ENCODE measurements around the gene IL1RAPL1. TPM values are rescaled to one million over a fixed set of nuclear protein-coding genes. Genes with fewer than 3 reads are reported as not detected.
"Not testable (repeated sequence)": the region's sequence is repeated elsewhere in the genome, so short reads cannot be mapped to it uniquely, and the experiment has no call there.

The IL1RAPL1 gene
- total and polyA plus RNA-seq, 9 donors: 0.39 to 2.3 (median 1.2) TPM

DNA sequence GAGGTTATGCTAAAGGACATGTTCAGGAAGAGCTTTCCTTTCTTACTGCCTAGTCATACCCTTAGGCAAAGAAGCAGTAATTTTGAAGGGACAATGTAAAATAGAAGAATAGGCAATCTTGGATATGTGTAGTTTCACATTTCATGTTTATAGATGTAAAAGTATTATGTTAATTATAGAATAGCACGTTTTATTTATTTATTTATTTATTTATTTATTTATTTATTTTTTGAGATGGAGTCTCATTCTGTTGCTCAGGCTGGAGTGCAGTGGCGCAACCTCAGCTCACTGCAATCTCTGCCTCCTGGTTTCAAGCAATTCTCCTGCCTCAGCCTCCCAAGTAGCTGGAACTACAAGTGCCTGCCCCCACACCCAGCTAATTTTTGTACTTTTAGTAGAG, 535.6 kb downstream of the IL1RAPL1 start:
- WGBS (ENCODE audit: insufficient coverage): no CpG with 5 or more reads among the region's 2 CpGs
- not testable (repeated sequence) for DNase-seq; H3K4me1 ChIP-seq (ENCODE audit: control insufficient read depth, insufficient read depth, low read length); H3K4me3 ChIP-seq (ENCODE audit: low read length); H3K27ac ChIP-seq (ENCODE audit: low read length); H3K36me3 ChIP-seq (ENCODE audit: control insufficient read depth, insufficient read depth, low read length); H3K9me3 ChIP-seq (replicated peaks; ENCODE audit: control insufficient read depth, low read depth, low read length); H3K27me3 ChIP-seq (ENCODE audit: control insufficient read depth, insufficient read depth, low read length)

DNA sequence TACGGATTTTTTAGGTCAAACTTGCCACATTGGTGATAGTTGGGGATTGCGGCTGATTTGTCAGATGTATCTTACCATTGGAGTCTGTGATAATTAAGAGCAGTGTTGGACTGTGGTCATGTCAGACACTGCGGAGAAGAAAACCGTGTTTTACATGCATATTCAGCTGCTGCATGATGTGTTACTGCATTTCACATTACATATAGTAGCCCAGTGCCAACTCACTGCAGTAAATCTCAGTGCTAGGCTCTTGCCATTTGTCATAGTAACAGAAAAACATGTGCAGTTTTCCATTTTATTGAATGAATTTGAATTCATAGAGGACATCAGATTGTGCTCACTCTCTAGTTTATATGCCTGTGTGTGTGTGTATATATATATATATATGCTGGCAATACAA, 543.7 kb downstream of the IL1RAPL1 start:
- DNase-seq: no peak
- H3K4me1 ChIP-seq (ENCODE audit: control insufficient read depth, insufficient read depth, low read length): no peaks in the 10 kb centered on the region
- no peak overlapping the region for H3K4me3 ChIP-seq (ENCODE audit: low read length)
- no CpG with 5 or more reads among the region's 4 CpGs for WGBS (ENCODE audit: insufficient coverage)
- no peaks in the 10 kb centered on the region for H3K36me3 ChIP-seq (ENCODE audit: control insufficient read depth, insufficient read depth, low read length)
- no peaks in the 10 kb centered on the region for H3K27me3 ChIP-seq (ENCODE audit: control insufficient read depth, insufficient read depth, low read length)
- H3K27ac ChIP-seq (ENCODE audit: low read length): no peak overlapping the region
- H3K9me3 ChIP-seq (replicated peaks; ENCODE audit: control insufficient read depth, low read depth, low read length): no peaks in the 10 kb centered on the region

DNA sequence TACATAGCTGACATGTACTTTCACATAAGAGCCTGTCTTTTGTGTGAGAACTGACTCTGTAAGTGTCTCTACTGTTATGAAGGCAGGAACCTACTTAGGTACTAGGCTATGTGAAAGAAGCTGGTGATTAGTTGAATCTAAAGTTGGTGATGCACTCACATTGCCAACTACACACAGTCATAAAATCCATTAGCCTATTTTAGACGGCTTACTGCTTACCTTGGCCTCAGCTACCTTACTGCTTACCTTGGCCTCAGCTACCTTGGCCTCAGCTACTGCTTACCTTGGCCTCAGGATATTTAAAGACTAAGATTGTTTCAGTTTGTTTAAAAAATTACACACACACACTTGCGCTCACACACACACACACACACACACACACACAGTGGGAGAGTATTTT, 549.7 kb downstream of the IL1RAPL1 start:
- Histone ChIP-seq H3K27ac (ENCODE audit: low read length) (no peak overlapping the region), H3K9me3 (replicated peaks; ENCODE audit: control insufficient read depth, low read depth, low read length) (no peaks in the 10 kb centered on the region), H3K36me3 (ENCODE audit: control insufficient read depth, insufficient read depth, low read length) (no peaks in the 10 kb centered on the region), H3K4me1 (ENCODE audit: control insufficient read depth, insufficient read depth, low read length) (no peaks in the 10 kb centered on the region), H3K4me3 (ENCODE audit: low read length) (no peak overlapping the region), H3K27me3 (ENCODE audit: control insufficient read depth, insufficient read depth, low read length) (no peaks in the 10 kb centered on the region)
- no CpG with 5 or more reads among the region's 2 CpGs for WGBS (ENCODE audit: insufficient coverage)
- DNase-seq: no peak

DNA sequence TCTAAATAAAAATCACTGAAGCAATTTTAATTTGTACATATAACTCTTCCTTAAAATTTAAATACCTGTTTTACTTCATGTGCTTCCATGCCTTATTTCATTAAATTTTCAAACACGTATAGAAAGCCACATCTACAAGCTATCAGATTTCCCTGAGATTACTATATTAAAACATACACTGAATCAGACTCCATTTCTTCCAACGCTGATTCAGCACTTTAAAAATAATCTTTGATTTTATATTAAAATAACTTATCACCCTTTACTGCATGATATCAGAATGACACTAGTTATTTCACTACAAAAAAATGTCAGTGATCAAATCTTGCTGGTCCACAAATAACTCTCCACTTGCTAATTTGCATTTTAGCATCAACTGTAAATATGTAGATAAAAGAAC, 550.8 kb downstream of the IL1RAPL1 start:
- Histone ChIP-seq H3K4me1 (ENCODE audit: control insufficient read depth, insufficient read depth, low read length) (no peaks in the 10 kb centered on the region), H3K36me3 (ENCODE audit: control insufficient read depth, insufficient read depth, low read length) (no peaks in the 10 kb centered on the region), H3K4me3 (ENCODE audit: low read length) (no peak overlapping the region), H3K27ac (ENCODE audit: low read length) (no peak overlapping the region), H3K27me3 (ENCODE audit: control insufficient read depth, insufficient read depth, low read length) (no peaks in the 10 kb centered on the region), H3K9me3 (replicated peaks; ENCODE audit: control insufficient read depth, low read depth, low read length) (no peaks in the 10 kb centered on the region)
- no CpG with 5 or more reads among the region's 2 CpGs for WGBS (ENCODE audit: insufficient coverage)
- no peak for DNase-seq

DNA sequence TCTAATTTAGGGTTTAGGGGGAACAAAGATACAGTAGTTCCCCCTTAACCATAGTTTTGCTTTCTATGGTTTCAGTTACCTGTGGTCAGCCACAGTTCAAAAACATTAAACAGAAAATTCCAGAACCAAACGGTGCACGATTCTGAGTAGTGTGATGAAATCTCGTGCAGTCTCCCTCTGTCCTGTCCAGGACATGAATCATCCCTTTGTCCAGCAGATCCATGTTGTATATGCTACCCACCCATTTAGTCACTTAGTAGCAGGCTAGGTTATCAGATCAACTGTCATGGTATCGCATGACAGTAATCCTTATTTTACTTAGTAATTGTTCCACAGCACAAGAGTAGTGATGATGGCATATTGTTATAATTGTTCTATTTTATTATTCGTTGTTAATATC, 556.1 kb downstream of the IL1RAPL1 start:
- no peak for DNase-seq
- no peaks in the 10 kb centered on the region for H3K4me1 ChIP-seq (ENCODE audit: control insufficient read depth, insufficient read depth, low read length)
- no CpG with 5 or more reads among the region's 5 CpGs for WGBS (ENCODE audit: insufficient coverage)
- no peak overlapping the region for H3K4me3 ChIP-seq (ENCODE audit: low read length)
- no peaks in the 10 kb centered on the region for H3K9me3 ChIP-seq (replicated peaks; ENCODE audit: control insufficient read depth, low read depth, low read length)
- no peak overlapping the region for H3K27ac ChIP-seq (ENCODE audit: low read length)
- H3K27me3 ChIP-seq (ENCODE audit: control insufficient read depth, insufficient read depth, low read length): peaks cover 3% of the 10 kb centered on the region
- H3K36me3 ChIP-seq (ENCODE audit: control insufficient read depth, insufficient read depth, low read length): no peaks in the 10 kb centered on the region

DNA sequence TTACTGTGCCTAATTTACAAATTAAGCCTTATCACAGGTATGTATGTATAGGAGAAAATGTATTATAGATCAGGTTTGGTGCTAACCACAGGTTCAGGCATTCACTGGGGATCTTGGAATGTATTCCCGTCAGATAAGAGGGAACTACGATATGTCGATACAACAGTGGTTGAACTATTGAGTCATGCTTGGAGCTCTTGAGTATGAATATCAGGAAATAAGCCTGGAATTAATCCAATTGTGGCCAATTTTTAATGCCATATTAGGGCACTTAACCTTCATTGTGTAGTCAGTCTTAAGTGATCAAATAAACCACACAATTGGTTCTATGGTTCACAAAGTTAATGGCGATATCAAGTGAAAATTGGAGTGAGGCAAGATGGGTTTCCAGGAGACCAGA, 556.5 kb downstream of the IL1RAPL1 start:
- Histone ChIP-seq H3K27me3 (ENCODE audit: control insufficient read depth, insufficient read depth, low read length) (peaks cover 3% of the 10 kb centered on the region), H3K27ac (ENCODE audit: low read length) (no peak overlapping the region), H3K4me1 (ENCODE audit: control insufficient read depth, insufficient read depth, low read length) (no peaks in the 10 kb centered on the region), H3K4me3 (ENCODE audit: low read length) (no peak overlapping the region), H3K36me3 (ENCODE audit: control insufficient read depth, insufficient read depth, low read length) (no peaks in the 10 kb centered on the region), H3K9me3 (replicated peaks; ENCODE audit: control insufficient read depth, low read depth, low read length) (no peaks in the 10 kb centered on the region)
- 100% methylated on average over 1 of the region's 4 CpGs for WGBS (ENCODE audit: insufficient coverage)
- no peak for DNase-seq

DNA sequence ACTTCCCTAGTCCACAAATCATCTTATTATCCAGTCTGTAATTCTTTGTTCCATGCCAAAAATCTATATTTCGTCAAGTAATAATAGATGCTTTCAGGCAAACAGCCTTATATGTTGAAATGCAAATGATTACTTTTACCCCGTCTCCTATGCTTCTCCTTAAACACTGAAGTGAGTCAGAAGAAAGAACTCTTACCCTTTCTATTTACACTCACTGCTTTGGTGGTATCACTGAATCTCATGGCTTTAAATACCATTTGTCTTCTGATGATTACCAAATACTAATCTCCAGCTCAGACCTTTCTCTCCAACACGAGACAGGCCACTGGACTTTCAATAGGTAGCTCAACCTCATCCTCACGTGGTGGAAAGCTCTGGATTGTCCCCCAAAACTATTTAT, 558.1 kb downstream of the IL1RAPL1 start:
- H3K36me3 ChIP-seq (ENCODE audit: control insufficient read depth, insufficient read depth, low read length): no peaks in the 10 kb centered on the region
- peaks cover 3% of the 10 kb centered on the region for H3K27me3 ChIP-seq (ENCODE audit: control insufficient read depth, insufficient read depth, low read length)
- H3K4me3 ChIP-seq (ENCODE audit: low read length): no peak overlapping the region
- no peaks in the 10 kb centered on the region for H3K9me3 ChIP-seq (replicated peaks; ENCODE audit: control insufficient read depth, low read depth, low read length)
- H3K4me1 ChIP-seq (ENCODE audit: control insufficient read depth, insufficient read depth, low read length): no peaks in the 10 kb centered on the region
- H3K27ac ChIP-seq (ENCODE audit: low read length): no peak overlapping the region
- DNase-seq: no peak
- WGBS (ENCODE audit: insufficient coverage): 57% methylated on average over 3 of the region's 4 CpGs

DNA sequence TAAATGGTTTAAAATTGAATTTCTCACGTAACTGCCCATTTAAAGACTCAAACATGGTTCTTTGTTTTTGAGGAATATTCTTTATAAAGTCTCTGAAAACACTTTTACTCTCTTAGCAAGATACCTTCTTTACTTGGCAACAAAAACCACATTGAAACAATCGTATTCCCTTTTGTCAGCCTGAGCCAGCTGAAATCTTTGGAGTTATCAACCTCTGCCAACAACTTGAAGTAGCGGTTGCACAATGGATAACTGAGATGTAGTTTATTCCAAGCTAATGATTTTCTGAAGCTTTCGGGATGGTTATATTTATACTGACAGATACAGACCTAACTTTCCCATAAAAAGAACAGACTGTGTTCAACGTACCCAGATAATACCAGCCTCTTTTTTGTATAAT, 561.3 kb downstream of the IL1RAPL1 start:
- H3K36me3 ChIP-seq (ENCODE audit: control insufficient read depth, insufficient read depth, low read length): no peaks in the 10 kb centered on the region
- peak; percentile 33 for DNase-seq
- peaks cover 3% of the 10 kb centered on the region for H3K27me3 ChIP-seq (ENCODE audit: control insufficient read depth, insufficient read depth, low read length)
- no peak overlapping the region for H3K27ac ChIP-seq (ENCODE audit: low read length)
- H3K4me1 ChIP-seq (ENCODE audit: control insufficient read depth, insufficient read depth, low read length): no peaks in the 10 kb centered on the region
- no peak overlapping the region for H3K4me3 ChIP-seq (ENCODE audit: low read length)
- H3K9me3 ChIP-seq (replicated peaks; ENCODE audit: control insufficient read depth, low read depth, low read length): no peaks in the 10 kb centered on the region
- WGBS (ENCODE audit: insufficient coverage): no CpG with 5 or more reads among the region's 5 CpGs

DNA sequence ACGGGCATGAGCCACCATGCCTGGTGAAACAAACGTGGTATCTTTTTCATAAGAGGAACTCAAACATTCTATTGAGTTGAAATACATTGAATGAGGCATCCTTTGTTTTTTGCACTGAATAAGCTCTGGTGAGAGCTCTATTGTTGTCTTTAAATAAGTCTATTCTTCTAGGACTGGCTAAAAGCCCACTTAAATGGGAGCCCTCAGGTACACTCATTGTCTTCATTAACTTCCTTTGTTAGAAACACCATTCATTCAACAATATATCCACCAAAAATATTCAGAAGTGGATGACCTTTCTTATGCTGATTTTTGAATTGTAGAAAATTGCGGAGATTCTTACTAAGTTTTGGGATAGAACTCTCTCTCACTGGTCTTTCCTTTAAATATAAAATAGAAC, 568.0 kb downstream of the IL1RAPL1 start:
- DNase-seq: no peak
- WGBS (ENCODE audit: insufficient coverage): no CpG with 5 or more reads among the region's 3 CpGs
- Histone ChIP-seq H3K4me3 (ENCODE audit: low read length) (no peak overlapping the region), H3K27ac (ENCODE audit: low read length) (no peak overlapping the region), H3K27me3 (ENCODE audit: control insufficient read depth, insufficient read depth, low read length) (no peaks in the 10 kb centered on the region), H3K36me3 (ENCODE audit: control insufficient read depth, insufficient read depth, low read length) (no peaks in the 10 kb centered on the region), H3K4me1 (ENCODE audit: control insufficient read depth, insufficient read depth, low read length) (no peaks in the 10 kb centered on the region), H3K9me3 (replicated peaks; ENCODE audit: control insufficient read depth, low read depth, low read length) (no peaks in the 10 kb centered on the region)

DNA sequence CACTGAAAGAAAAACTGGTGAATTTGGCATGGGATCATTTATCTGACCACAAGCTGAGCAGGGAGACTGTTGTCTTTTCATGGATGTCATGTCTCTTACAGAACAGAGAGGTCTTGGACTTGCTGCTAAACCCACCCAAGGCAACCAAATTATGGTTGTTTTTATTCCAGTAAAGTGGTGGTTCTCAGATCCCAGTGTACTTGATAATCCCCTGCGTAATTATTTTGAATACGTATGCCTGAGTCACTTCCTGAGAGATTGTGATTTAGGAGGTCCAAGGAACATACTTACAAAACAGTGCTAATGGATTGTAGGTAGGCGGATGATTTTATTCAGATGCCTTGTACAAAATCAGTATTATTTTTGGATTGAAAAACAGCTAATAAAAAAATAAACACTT, 585.6 kb downstream of the IL1RAPL1 start:
- Histone ChIP-seq H3K9me3 (replicated peaks; ENCODE audit: control insufficient read depth, low read depth, low read length) (no peaks in the 10 kb centered on the region), H3K27me3 (ENCODE audit: control insufficient read depth, insufficient read depth, low read length) (no peaks in the 10 kb centered on the region), H3K27ac (ENCODE audit: low read length) (no peak overlapping the region), H3K4me3 (ENCODE audit: low read length) (no peak overlapping the region), H3K4me1 (ENCODE audit: control insufficient read depth, insufficient read depth, low read length) (no peaks in the 10 kb centered on the region), H3K36me3 (ENCODE audit: control insufficient read depth, insufficient read depth, low read length) (no peaks in the 10 kb centered on the region)
- WGBS (ENCODE audit: insufficient coverage): no CpG with 5 or more reads among the region's 3 CpGs
- DNase-seq: no peak

DNA sequence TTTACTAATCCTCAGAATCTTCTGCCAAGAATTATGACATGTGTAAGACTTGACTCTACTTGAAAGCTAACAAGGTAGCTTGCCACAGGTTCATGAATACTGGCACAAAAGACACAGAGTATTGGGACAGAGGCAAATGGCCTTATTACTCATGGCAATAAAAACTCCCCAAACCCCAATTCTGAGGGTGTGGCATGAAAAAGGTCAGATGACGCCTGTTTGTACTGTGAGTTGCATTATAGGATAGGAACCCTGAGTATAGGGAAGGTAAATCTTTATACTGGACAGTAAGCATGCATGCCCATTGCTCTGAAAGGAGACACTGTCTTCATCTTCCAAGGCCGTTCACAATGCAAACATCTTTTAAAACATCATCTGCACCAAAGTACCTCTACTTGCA, 600.0 kb downstream of the IL1RAPL1 start:
- H3K27ac ChIP-seq (ENCODE audit: low read length): no peak overlapping the region
- no peak overlapping the region for H3K4me3 ChIP-seq (ENCODE audit: low read length)
- H3K4me1 ChIP-seq (ENCODE audit: control insufficient read depth, insufficient read depth, low read length): no peaks in the 10 kb centered on the region
- DNase-seq: no peak
- 50% methylated on average over 1 of the region's 2 CpGs for WGBS (ENCODE audit: insufficient coverage)
- H3K27me3 ChIP-seq (ENCODE audit: control insufficient read depth, insufficient read depth, low read length): peaks cover 4% of the 10 kb centered on the region
- H3K9me3 ChIP-seq (replicated peaks; ENCODE audit: control insufficient read depth, low read depth, low read length): no peaks in the 10 kb centered on the region
- H3K36me3 ChIP-seq (ENCODE audit: control insufficient read depth, insufficient read depth, low read length): no peaks in the 10 kb centered on the region
